ENCODE results near the gene KCNT1. TPM values are rescaled to one million over a fixed set of nuclear protein-coding genes. Genes with fewer than 3 reads are reported as not detected.
A peak's percentile ranks its signal among the peaks of the same experiment; 100 is the strongest.

Gene KCNT1
- total RNA-seq, 2 donors from 2014 or later, result 0.34 TPM; not detected in 1

DNA sequence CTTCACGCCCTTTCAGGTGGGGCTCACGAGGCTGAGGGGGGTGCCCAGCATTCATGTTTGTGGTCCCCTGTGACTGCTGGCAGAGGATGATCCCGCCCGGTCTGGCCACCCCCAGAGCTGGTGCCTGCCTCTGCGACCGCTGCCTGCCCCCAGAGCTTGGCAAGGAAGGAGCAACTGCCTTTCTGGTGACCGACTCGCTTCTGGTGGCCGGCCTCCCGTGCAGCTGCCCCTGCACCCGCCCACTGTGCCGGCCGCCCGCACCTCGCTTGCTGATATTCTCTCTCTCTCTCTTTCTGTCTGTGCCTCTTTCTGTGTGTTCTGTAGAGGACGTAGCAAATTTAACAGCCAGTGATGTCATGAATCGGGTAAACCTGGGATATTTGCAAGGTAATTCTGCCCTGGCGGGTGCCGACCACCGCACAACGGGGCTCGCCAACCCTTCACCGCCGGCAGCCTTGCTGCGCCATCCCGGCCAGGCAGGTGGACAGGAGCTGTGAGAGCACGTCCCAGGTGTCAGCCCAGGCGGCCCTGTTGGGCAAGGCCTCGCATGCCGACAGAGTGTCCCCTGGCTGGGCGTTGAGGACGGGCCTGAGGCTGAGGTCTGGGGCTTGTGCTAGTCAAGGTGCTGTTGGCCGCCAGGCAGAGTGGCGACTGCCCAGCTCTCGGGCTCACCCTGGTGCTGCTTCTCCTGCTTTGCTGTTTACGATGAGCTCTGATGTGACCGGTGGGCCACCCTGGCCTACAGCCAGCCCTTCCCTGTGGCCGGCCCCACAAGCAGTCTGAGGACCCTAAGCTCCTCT lies 86.0 kb downstream of the KCNT1 start:
- ATAC-seq, result no peak

DNA sequence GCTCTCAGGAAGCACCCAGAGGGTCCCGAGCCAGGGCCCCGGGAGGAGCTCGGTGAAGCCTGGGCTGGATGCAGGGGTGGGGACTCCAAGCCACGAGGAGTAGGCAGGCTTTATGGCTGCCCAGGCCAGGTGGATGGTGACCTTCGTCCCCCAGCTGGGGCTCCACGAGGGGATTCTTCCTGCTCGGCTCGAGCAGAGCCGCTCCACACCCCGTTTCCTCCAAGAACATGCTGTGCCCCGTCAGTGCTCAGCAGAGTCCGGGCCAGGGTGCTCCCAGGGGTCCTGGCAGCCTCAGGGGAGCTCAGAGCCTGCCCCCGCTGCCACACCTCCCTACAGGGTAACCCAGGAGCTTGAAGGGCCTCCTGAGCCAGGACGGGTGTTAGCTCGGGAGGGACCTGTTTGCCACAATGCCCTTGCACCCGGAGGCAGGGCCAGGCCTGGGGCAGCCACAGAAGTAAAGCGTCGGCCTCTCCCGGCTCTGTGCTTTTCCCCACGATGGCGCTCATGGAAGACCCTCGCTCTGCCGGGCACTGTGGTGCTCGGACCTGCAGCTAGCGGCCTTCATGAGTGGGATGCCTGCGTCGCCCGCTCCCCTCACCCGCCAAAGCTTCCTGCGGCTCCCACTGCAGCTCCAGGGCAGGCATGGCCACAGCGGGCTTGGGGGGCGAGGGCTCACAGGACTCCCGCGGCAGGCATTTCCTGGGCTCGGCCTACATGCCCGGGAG lies 86.8 kb downstream of the KCNT1 start:
- intact Hi-C loops (cut with DNase I, micrococcal nuclease), result no loop called here
- ATAC-seq, result peak; percentile 79
- peak in 1 of 2 donors; percentile 28 for DNase-seq

More for the DNA sequence above, 86.0 kb downstream of the KCNT1 start:
- no peak for DNase-seq
- intact Hi-C loops (cut with DNase I, micrococcal nuclease), result no loop called here

DNA sequence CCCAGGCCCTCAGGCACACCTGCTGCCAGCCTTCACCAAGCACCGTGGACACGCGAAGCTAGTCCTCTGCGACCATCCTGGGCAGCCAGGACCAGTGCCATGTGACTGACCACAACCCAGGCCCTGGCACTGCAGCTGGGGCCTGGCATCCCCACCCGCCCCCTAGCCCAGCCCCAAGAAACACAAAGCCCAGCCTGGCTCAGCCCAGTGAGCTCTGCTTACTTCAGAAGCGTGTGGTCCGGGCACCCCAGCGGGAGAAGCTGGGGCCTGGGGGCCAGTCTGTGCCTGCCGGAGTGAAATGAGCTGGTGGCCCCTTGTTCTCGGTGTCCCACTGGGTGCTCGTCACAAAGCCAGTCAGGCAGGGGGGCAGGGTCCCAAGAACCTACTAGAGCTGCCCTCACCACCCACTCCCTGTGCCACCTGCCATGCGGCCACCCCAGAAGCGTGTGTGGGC lies 87.9 kb downstream of the KCNT1 start:
- ATAC-seq, result no peak
- intact Hi-C loops (cut with DNase I, micrococcal nuclease), result no loop called here
- DNase-seq, result no peak

DNA sequence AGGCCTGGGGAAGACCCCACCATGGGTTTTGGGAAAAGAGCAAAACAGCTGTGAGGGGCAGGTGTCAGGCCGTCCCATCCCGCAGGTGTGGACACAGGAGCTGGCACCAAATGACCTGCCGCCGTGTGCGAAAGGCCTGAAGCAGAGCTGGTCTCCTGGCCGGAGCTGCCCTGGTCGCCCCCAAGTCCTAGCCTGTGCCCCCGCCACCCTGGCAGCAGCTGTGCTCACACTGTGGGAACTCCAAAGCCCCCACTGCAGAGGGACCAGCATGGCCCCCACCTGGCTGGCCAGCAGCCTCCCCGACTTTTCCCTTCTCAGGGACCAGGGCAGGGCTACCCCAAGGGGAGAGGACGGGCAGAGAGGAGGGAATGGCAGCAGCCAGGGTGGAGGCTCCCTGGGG lies 88.4 kb downstream of the KCNT1 start:
- intact Hi-C loops (cut with DNase I, micrococcal nuclease), result no loop called here
- no peak for ATAC-seq
- DNase-seq, result no peak

DNA sequence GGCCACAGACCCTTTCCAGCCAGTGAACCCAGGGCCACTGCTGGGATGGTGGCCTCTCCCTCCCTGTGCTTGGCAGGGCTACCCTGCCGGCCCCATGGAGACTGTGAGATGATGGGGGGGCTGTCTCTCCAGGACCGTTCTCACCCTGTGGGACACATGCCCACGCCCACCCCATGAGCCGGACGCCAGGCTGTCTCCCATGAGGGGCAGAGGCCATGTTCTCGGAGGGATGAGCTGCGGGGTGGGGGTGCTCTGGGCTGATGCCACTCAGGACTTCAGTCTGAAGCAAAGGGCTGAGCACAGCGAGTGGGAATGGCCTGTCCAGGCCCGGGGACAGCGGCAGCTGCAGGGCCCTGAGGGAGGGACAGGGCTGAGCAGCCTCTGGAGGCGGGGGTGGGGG lies 88.9 kb downstream of the KCNT1 start:
- DNase-seq, result no peak
- intact Hi-C loops (cut with DNase I, micrococcal nuclease), result no loop called here
- no peak for ATAC-seq

DNA sequence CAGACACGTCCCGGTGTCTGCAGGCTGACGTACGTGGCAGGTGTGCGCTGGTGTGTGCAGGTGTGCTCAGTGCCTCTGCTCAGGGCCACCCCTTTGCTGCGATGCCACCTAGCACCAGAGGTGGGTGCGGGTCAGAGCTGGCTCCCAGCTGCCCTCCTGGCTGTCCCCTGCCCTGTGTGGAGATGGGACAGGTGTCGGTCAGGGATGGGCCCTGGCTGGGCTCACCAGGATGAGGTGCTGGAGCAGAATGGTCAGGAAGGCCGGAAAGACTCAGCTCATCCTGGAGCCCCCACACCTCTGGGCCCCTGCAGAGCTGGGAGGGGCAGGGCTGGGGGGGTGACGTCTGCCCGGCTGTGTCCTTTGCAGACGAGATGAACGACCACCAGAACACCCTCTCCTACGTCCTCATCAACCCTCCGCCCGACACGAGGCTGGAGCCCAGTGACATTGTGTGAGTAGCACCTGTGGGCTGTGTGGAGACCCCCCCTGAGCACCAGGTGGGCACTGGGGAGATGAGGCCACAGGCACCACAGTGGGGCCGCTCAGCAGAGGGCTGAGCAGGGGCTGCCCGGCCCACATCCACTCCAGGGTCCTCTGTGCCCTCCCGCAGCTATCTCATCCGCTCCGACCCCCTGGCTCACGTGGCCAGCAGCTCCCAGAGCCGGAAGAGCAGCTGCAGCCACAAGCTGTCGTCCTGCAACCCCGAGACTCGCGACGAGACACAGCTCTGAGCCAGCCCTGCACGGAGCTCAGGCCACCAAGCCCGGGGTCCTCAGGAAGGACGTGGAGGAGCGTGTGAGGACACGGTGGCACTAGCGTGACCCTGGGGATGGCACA lies 89.7 kb downstream of the KCNT1 start:
- intact Hi-C loops (cut with DNase I, micrococcal nuclease), result no loop called here
- DNase-seq, result no peak
- ATAC-seq, result no peak

DNA sequence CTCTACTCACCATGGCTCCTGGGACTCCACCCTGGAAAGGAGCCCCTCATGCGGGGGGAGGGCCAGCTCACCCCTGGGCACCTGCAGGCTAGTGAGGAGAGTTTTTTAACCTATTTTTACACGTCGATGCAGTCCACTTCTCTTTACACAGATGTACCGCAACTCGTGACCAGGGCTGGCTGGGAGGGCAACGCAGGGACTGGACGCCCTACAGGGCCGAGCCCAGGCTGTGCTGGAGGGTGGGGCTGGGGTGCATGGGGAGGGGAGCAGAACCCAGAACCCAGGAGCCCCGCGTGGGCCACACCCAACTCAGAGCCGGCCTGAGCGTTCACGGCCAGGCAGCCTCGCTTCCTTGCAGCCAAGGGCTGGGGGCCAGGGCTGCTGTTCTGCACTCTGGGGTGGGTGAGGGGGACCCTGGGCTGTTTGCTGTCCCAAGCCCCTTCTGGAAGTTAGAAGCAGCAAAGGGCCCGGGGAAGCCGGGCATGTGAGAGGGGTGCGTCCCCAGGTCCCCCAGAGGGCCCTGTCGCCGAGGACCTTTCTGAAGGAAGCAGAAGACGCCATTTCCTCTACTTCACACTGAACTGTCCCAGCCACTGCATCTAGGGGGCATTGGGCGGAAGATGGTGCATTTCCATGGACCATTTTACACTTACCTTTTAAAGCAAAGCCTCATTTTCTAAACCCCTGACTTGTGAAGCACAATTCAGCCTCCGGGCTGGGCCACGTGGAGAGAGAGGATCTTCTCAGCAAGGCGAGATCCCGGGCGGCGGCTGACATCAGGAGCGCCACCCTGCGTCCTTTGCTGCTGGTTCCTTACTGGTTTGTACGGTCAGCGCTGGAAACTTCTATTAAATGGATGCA lies 90.5 kb downstream of the KCNT1 start:
- DNase-seq (no peak), ATAC-seq (no peak)
- intact Hi-C loops (cut with DNase I, micrococcal nuclease), result no loop called here

DNA sequence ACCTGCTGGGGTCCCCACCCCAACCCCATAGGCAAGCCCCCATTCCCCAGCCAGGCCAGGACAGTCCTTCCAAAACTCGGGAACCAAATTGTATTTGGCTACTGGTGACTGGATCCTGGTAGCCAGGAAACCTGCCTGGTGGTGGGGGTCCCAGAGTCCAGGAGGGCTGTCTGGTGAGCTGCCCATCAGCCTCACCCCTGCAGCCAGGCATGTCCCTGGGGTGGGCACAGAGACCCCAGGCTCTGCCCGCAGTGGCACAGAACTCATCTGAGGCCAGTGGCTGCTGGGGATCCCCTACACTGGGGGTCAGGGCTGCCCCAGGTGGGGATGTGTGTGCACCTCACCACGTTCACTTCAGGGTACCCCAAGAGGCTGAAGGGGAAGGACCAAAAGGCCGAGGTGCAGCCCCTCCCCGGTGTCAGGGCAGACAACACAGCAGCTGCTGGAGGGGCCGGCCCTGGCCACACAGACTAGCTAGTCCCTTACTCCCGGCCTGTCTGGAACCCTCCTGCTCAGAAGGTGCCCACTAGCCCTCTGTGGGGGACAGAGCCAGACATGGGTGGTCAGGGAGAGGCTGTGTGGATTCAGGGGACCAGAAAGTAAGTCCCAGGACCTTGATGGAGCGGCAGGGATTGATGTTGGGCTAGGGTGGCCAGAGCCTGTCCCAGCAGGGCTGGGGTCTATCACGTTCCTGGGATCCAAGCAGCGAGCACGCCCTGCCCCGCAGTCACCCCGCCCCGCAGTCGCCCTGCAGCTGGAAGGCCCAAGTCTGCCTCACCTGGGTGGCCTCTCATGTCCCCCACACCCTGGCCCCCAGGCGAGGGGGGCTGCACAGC lies 91.5 kb downstream of the KCNT1 start:
- DNase-seq (no peak), ATAC-seq (no peak)
- intact Hi-C loops (cut with DNase I, micrococcal nuclease), result no loop called here

DNA sequence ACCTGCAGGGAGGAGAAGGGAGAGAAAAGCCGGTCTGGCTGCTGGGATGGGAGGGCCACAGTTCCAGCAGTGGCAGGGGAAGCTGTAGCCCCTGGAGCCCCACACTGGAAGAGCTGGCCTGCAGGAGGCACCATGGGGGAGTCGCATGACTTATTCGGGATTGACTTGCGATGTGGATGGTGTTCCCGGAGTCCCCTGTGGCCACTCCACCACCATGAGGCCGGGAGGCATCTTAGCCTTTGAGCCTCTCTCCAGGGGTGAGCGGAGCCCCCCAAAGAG lies 92.0 kb downstream of the KCNT1 start:
- ATAC-seq, result no peak
- intact Hi-C loops (cut with DNase I, micrococcal nuclease), result no loop called here
- DNase-seq, result no peak

DNA sequence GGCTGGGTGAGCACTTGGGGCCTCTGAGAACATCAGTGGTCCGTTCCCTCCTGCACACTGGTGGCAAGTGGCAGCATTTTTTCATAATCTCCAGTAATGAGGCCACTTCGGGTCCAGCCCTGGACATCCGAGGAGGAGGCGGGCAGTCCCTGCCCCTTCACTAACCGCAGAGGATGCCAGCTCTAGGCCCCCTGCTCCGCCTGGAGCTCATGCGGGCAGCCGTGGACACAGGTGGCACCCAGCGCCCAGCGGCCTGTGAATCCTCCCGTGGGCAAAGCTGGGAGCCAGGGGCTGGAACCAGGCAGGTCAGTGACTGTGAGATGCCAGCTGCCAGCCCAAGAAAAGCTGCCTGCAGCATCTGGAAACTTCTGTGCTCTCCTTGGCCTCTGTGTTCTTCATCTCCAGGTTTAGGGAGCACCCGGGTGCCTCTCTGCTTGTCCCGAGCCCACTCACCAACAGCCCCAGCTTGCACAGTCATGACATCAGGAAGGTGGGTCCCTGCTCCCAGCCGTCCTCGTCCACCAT lies 92.4 kb downstream of the KCNT1 start:
- ATAC-seq, result no peak
- intact Hi-C loops (cut with DNase I, micrococcal nuclease), result no loop called here
- DNase-seq, result no peak

DNA sequence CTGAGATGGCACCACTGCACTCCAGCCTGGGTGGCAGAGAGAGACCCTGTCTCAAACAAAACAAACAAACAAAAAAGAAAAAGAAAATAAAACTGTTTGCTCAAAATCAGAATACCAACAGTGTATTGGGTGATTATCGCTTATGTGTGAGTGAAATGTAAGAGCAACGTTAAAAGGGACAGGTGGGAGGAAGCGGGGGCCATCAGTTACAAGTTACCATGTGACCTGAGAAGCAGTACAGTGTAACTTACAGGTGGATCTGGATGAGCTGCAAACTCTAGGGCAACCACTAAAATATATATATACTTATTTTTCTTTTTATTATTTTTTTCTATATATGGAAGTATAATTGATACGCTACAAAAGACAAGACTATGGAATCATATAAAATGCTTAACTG lies 93.4 kb downstream of the KCNT1 start:
- intact Hi-C loops (cut with DNase I, micrococcal nuclease), result no loop called here
- ATAC-seq, result no peak
- no peak for DNase-seq

DNA sequence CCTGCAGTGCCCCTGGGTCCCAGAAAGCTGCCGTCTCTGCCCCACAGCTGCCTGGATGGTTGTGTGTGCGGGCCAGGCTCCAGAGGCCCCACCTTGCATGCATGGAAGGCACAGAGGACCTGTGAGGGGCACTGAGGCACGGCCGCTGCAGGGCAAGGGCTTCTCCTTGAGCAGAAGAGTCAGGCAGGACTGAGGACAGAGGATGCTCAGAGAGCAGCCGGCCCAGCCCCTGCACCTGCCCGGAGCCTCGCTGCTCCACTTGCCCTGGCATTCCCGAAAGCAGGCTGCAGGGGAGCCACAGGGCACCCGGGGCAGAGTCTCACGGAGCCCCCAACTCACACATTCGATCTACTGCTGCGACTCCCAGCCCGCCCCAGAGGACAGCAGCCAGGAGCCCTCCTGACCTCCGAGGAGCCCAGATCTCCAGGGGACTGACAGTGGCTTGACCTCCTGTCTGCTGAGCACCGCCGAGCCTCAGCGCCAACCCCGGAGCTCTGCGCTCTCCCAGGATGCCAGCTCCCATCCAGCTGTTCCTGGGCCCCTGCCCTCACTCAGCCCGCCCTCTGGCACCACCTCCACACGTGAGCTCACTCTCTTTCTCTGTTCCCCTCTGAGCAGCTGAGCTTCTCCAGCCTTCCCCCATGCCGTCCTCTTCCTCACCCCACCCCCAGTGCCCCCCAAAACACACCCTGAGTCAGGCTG lies 95.0 kb downstream of the KCNT1 start:
- intact Hi-C loops (cut with DNase I, micrococcal nuclease), result no loop called here
- ATAC-seq, result no peak
- no peak for DNase-seq

DNA sequence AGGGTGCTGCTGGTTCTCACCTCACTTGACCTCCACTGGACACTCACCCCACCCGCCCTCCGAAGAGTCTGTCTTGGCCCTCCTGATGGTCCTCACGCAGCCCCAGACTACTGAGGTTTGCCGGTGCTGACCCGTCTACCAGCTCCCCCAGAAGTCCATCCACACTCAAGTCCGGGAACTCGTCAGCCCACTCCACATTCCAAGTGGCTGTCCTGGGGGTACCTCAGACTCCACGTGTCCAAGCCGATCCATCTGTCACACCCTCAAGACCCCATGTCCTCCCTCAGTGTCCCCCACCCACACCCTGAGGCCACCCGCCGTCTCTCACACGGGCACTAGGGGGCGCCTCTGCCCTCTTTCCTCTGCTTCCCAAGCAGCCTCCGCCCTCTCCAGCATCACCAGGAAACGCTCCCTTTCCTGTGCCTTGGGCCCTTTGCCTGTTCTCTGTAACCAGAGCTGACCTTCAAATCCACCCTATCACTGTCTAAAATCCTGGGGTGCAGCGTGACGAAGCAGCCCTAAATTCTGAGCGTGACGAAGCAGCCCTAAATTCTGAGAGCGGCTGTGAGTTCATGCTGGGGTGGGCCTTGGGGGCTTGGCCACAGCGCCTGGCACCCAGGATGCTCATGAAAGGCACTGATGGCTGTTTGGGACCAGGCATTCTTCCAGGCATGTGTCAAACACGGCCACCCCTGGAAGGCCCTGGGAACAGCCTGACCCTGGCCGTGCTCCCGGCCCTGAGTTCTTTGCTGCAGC lies 95.7 kb downstream of the KCNT1 start:
- ATAC-seq (peak; percentile 50), DNase-seq (peak in 1 of 2 donors; percentile 41)
- intact Hi-C loops (cut with DNase I, micrococcal nuclease), result no loop called here

DNA sequence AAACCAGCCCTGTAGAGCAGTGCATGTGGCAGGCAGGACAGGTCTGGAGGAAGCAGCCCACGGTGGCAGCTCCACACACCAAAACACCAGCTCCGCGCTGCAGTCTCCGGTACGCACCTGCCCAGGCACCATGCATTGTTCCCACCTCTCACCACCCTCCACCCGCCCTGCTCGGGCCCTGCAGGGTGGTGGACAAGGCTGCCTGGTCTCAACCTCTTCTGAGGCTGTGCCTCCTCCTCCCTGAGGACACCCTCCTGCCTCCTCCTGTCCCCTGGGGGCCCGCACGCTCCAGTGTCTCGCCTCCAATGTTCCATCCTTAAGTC lies 96.2 kb downstream of the KCNT1 start:
- no peak for ATAC-seq
- intact Hi-C loops (cut with DNase I, micrococcal nuclease), result no loop called here
- no peak for DNase-seq

DNA sequence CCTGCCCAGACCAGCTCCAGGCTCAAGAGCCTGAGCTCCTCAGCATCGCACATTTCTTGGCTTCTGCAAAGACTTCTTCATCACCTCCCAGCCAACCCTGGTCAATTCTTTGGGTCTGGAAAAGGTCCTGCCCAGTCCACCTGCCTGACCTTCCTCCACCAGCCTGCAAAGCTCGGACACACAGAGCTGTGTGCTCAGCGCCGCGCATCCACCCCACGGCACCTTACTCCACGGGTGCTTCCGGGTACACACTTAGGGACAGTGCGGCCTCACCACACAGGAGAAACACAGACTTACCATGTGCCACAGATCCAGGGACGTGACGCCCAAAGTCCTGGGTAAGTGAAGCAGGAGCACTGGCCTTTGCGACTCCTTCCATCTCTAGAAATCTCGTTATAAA lies 97.3 kb downstream of the KCNT1 start:
- no peak for ATAC-seq
- intact Hi-C loops (cut with DNase I, micrococcal nuclease), result no loop called here

DNA sequence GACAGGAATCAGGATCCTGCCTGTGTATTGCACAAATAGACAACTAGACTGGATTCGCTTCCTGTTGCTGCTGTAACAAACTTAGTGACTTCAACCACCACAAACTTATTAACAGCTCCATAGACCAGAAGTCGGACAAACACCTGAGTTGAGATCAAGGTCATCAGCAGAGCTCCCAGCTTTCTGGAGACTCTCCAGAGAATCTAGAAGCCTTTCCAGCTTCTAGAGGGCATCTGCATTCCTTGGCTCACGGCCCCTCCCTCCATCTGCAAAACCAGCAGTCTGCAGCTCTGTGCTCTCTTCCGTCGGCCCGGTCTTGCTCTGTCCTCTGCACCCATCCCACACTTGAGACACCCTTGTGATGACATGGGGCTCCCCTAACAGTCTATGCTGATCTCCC lies 99.1 kb downstream of the KCNT1 start:
- ATAC-seq (no peak), DNase-seq (no peak)
- intact Hi-C loops (cut with DNase I, micrococcal nuclease), result no loop called here

More for the DNA sequence above, 97.3 kb downstream of the KCNT1 start:
- DNase-seq, result no peak
